Measurements from ENCODE around the gene MYH3. TPM values are rescaled to one million over a fixed set of nuclear protein-coding genes. Genes with fewer than 3 reads are reported as not detected.

Gene MYH3
- total RNA-seq, 1 experiment from 2014 or later, result 1.6 TPM

- H3K4me1 Mint-ChIP-seq, result no peaks in the 10 kb centered on the region
- ChIA-PET CTCF (interaction anchor here (1.4 to 2.0 kb wide), 3 partner anchors 8 to 327 kb away, joined by 4 to 6 read pairs (median 5); no protein-coding TSS in a partner anchor), POLR2A (no interaction called here)
- H3K4me3 Mint-ChIP-seq, result no peak overlapping the region
- TF ChIP-seq IRF1 (CRISPR knock-in tag; IDR thresholded peaks at IDR 0.05) (no peak), FOXJ3 (CRISPR knock-in tag; IDR thresholded peaks at IDR 0.05; ENCODE audit: borderline replicate concordance) (no peak), ZBTB43 (CRISPR knock-in tag; IDR thresholded peaks at IDR 0.05) (no peak), ELF4 (CRISPR knock-in tag; IDR thresholded peaks at IDR 0.05; ENCODE audit: low read depth) (no peak), E2F5 (CRISPR knock-in tag; IDR thresholded peaks at IDR 0.05) (no peak), SMAD3 (CRISPR knock-in tag; IDR thresholded peaks at IDR 0.05; ENCODE audit: borderline replicate concordance) (no peak), NR2C2 (CRISPR knock-in tag; IDR thresholded peaks at IDR 0.05) (no peak)
- H3K27ac Mint-ChIP-seq, result no peak overlapping the region
- DNase-seq (ENCODE audit: low spot score) (no peak), ATAC-seq (no peak)
- H3K27me3 Mint-ChIP-seq (ENCODE audit: low read depth), result no peaks in the 10 kb centered on the region
- no peaks in the 10 kb centered on the region for H3K36me3 Mint-ChIP-seq
- H3K9me3 Mint-ChIP-seq, result no peaks in the 10 kb centered on the region
Observed at GRCh38 chr17:10622617-10623485, 34.3 kb downstream of the MYH3 start.

GRCh38 chr17:10621397-10621796, 35.7 kb downstream of the MYH3 start:
- POLR2A ChIA-PET, result no interaction called here
- CTCF ChIA-PET, result interaction anchor here (0.7 to 9.0 kb wide), 2 partner anchors 10 to 293 kb away, joined by 3 to 198 read pairs; no protein-coding TSS in a partner anchor
- DNase-seq (ENCODE audit: low spot score), result no peak
- no peak for TF ChIP-seq ZNF416 (CRISPR knock-in tag; IDR thresholded peaks at IDR 0.05)
- no peak for TF ChIP-seq ARID4B (CRISPR knock-in tag; IDR thresholded peaks at IDR 0.05; ENCODE audit: borderline replicate concordance)
- no peak for TF ChIP-seq MAX (CRISPR knock-in tag; IDR thresholded peaks at IDR 0.05)
- TF ChIP-seq FOXJ3 (CRISPR knock-in tag; IDR thresholded peaks at IDR 0.05; ENCODE audit: borderline replicate concordance), result no peak
- TF ChIP-seq ZNF219 (CRISPR knock-in tag; IDR thresholded peaks at IDR 0.05; ENCODE audit: borderline replicate concordance), result no peak
- TF ChIP-seq USF1 (CRISPR knock-in tag; IDR thresholded peaks at IDR 0.05), result no peak
- TF ChIP-seq ERG (CRISPR knock-in tag; IDR thresholded peaks at IDR 0.05), result no peak
- TF ChIP-seq E2F5 (CRISPR knock-in tag; IDR thresholded peaks at IDR 0.05), result no peak
- TF ChIP-seq RORB (CRISPR knock-in tag; IDR thresholded peaks at IDR 0.05), result no peak
- TF ChIP-seq ETV6 (CRISPR knock-in tag; IDR thresholded peaks at IDR 0.05), result no peak
- TF ChIP-seq GABPB1 (CRISPR knock-in tag; IDR thresholded peaks at IDR 0.05), result no peak
- no peak for TF ChIP-seq SP1 (CRISPR knock-in tag; conservative IDR thresholded peaks at IDR 0.05)
- TF ChIP-seq SMAD4 (CRISPR knock-in tag; IDR thresholded peaks at IDR 0.05), result no peak
- no peak for TF ChIP-seq ATF2 (CRISPR knock-in tag; IDR thresholded peaks at IDR 0.05; ENCODE audit: borderline replicate concordance, low read depth)
- TF ChIP-seq JAZF1 (CRISPR knock-in tag; IDR thresholded peaks at IDR 0.05), result no peak
- TF ChIP-seq MYBL2 (CRISPR knock-in tag; IDR thresholded peaks at IDR 0.05), result no peak

More at GRCh38 chr17:10621397-10621796, 35.7 kb downstream of the MYH3 start:
- 0 out of 2 replicates have a peak, but pooled peaks cover 3% of the 10 kb centered on the region for H3K4me1 Mint-ChIP-seq
- no peak overlapping the region for H3K4me3 Mint-ChIP-seq
- no peak overlapping the region for H3K27ac Mint-ChIP-seq
- no peak for ATAC-seq
- H3K9me3 Mint-ChIP-seq, result no peaks in the 10 kb centered on the region
- no peaks in the 10 kb centered on the region for H3K36me3 Mint-ChIP-seq
- H3K27me3 Mint-ChIP-seq (ENCODE audit: low read depth), result no peaks in the 10 kb centered on the region

All from WTC11 (cell line).